Activated CD4-positive, alpha-beta T cell treated with anti-CD3 and anti-CD28 coated beads, Interleukin-2, amount 10 ng/mL, durations not matched to agents 24 days and 14 days (primary cell): ENCODE data around the gene CREM. TPM values are rescaled to one million over a fixed set of nuclear protein-coding genes. Genes with fewer than 3 reads are reported as not detected.
"Not testable (repeated sequence)": the region's sequence is repeated elsewhere in the genome, so short reads cannot be mapped to it uniquely, and the experiment has no call there.

Experiments
- DNase-seq: peaks from one replicate; pipeline ENCODE4 v3.0.0; 2022
- H3K27ac Mint-ChIP-seq: one replicate; pipeline ENCODE4 v1.8.0; 2022; ENCODE audit warnings: mild to moderate bottlenecking, mixed read lengths
- H3K27me3 Mint-ChIP-seq: one replicate; pipeline ENCODE4 v1.8.0; 2022; ENCODE audit warnings: mixed read lengths
- H3K36me3 Mint-ChIP-seq: one replicate; pipeline ENCODE4 v1.8.0; 2022; ENCODE audit warnings: low read depth, mild to moderate bottlenecking, mixed read lengths
- H3K4me1 Mint-ChIP-seq: one replicate; pipeline ENCODE4 v1.8.0; 2021; ENCODE audit warnings: mixed read lengths
- H3K4me3 Mint-ChIP-seq: one replicate; pipeline ENCODE4 v1.8.0; 2022; ENCODE audit warnings: mild to moderate bottlenecking, moderate library complexity, mixed read lengths
- H3K9me3 Mint-ChIP-seq: one replicate; pipeline ENCODE4 v1.8.0; 2021; ENCODE audit warnings: mixed read lengths
- intact Hi-C: fragments of 100-400 bp; cut with micrococcal nuclease; formaldehyde crosslinking; loops from one replicate; pipeline ENCODE4 v1.15.1; 2023
- total RNA-seq: library from RNA; stranded (reverse); gene quantifications from 2 replicates; pipeline ENCODE4 v1.2.3, GENCODE V29; 2022

CREM gene
- total RNA-seq: 87.0 and 87.8 TPM in 2 replicates

GRCh38 chr10:35126530-35127288, at the start of gene CREM:
Gene CREM (plus strand): TSS chr10:35126846. CDS start chr10:35137836, 10,990 bp downstream.
- DNase-seq: peak; percentile 99
- Mint-ChIP-seq H3K9me3 (no peaks in the 10 kb centered on the region), H3K27ac (peak within 1 kb of the TSS; percentile 99), H3K4me1 (peaks cover 46% of the 10 kb centered on the region), H3K36me3 (peaks cover 12% of the 10 kb centered on the region), H3K4me3 (peak within 1 kb of the TSS; percentile 99), H3K27me3 (no peaks in the 10 kb centered on the region)
- intact Hi-C loops: loop anchor here (1.0 to 10.0 kb wide), 6 partner anchors 23 to 438 kb away; partner anchors contain the start of gene CUL2

- no peak for DNase-seq
- H3K27me3 Mint-ChIP-seq: no peaks in the 10 kb centered on the region
- H3K4me3 Mint-ChIP-seq: no peak overlapping the region
- intact Hi-C loops: no loop called here
- no peaks in the 10 kb centered on the region for H3K9me3 Mint-ChIP-seq
- H3K36me3 Mint-ChIP-seq: peaks cover 22% of the 10 kb centered on the region
- peaks cover 5% of the 10 kb centered on the region for H3K4me1 Mint-ChIP-seq
- no peak overlapping the region for H3K27ac Mint-ChIP-seq
These were observed 47.4 kb upstream of the CREM start for GRCh38 chr10:35079265-35079664.

- peaks cover 5% of the 10 kb centered on the region for H3K4me1 Mint-ChIP-seq
- no peak overlapping the region for H3K4me3 Mint-ChIP-seq
- intact Hi-C loops: no loop called here
- no peak for DNase-seq
- no peak overlapping the region for H3K27ac Mint-ChIP-seq
- H3K36me3 Mint-ChIP-seq: peaks cover 23% of the 10 kb centered on the region
- H3K9me3 Mint-ChIP-seq: no peaks in the 10 kb centered on the region
- no peaks in the 10 kb centered on the region for H3K27me3 Mint-ChIP-seq
These were observed 46.9 kb upstream of the CREM start for GRCh38 chr10:35079763-35080162.

- H3K27me3 Mint-ChIP-seq, intact Hi-C loops, H3K9me3 Mint-ChIP-seq, H3K27ac Mint-ChIP-seq, H3K4me1 Mint-ChIP-seq, H3K4me3 Mint-ChIP-seq, DNase-seq: not testable (repeated sequence)
- peaks cover 23% of the 10 kb centered on the region for H3K36me3 Mint-ChIP-seq
These were observed 46.4 kb upstream of the CREM start for GRCh38 chr10:35080261-35080660.

- Mint-ChIP-seq H3K4me3 (no peak overlapping the region), H3K9me3 (no peaks in the 10 kb centered on the region), H3K27ac (no peak overlapping the region), H3K4me1 (peaks cover 21% of the 10 kb centered on the region), H3K27me3 (no peaks in the 10 kb centered on the region), H3K36me3 (peaks cover 28% of the 10 kb centered on the region)
- intact Hi-C loops: no loop called here
- no peak for DNase-seq
These were observed 43.4 kb upstream of the CREM start for GRCh38 chr10:35083242-35083641.

GRCh38 chr10:35089611-35090161, 37.0 kb upstream of the CREM start:
- intact Hi-C loops: loop anchor here (1.0 kb wide), 3 partner anchors 37 to 107 kb away; partner anchors contain the start of gene CREM
- H3K4me3 Mint-ChIP-seq: peak overlapping the region; percentile 84
- DNase-seq: peak; percentile 83
- H3K36me3 Mint-ChIP-seq: peaks cover 11% of the 10 kb centered on the region
- H3K27me3 Mint-ChIP-seq: peaks cover 3% of the 10 kb centered on the region
- H3K4me1 Mint-ChIP-seq: peaks cover 40% of the 10 kb centered on the region
- peak overlapping the region; percentile 93 for H3K27ac Mint-ChIP-seq
- H3K9me3 Mint-ChIP-seq: peaks cover 7% of the 10 kb centered on the region

- DNase-seq: peak; percentile 98
- intact Hi-C loops: loop anchor here (1.0 kb wide), 3 partner anchors 36 to 106 kb away; partner anchors contain the start of gene CREM
- H3K27ac Mint-ChIP-seq: peak within 1 kb of the TSS; percentile 97
- peaks cover 5% of the 10 kb centered on the region for H3K27me3 Mint-ChIP-seq
- peaks cover 7% of the 10 kb centered on the region for H3K9me3 Mint-ChIP-seq
- peak within 1 kb of the TSS; percentile 84 for H3K4me3 Mint-ChIP-seq
- peaks cover 11% of the 10 kb centered on the region for H3K36me3 Mint-ChIP-seq
- H3K4me1 Mint-ChIP-seq: peaks cover 40% of the 10 kb centered on the region
These were observed 36.3 kb upstream of the CREM start, which contains the start of gene CUL2 for GRCh38 chr10:35090162-35090954. Gene CUL2 (minus strand): TSS chr10:35090341. CDS start chr10:35071317, 19,024 bp downstream.

GRCh38 chr10:35091994-35092790, 34.5 kb upstream of the CREM start:
- peaks cover 7% of the 10 kb centered on the region for H3K9me3 Mint-ChIP-seq
- H3K27ac Mint-ChIP-seq: no peak overlapping the region
- intact Hi-C loops: no loop called here
- H3K4me1 Mint-ChIP-seq: peaks cover 33% of the 10 kb centered on the region
- H3K27me3 Mint-ChIP-seq: peaks cover 18% of the 10 kb centered on the region
- no peak overlapping the region for H3K4me3 Mint-ChIP-seq
- peaks cover 10% of the 10 kb centered on the region for H3K36me3 Mint-ChIP-seq
- no peak for DNase-seq

GRCh38 chr10:35092851-35093250, 33.8 kb upstream of the CREM start:
- intact Hi-C loops: no loop called here
- Mint-ChIP-seq H3K27me3 (peaks cover 18% of the 10 kb centered on the region), H3K4me1 (peaks cover 27% of the 10 kb centered on the region), H3K36me3 (peaks cover 5% of the 10 kb centered on the region), H3K27ac (no peak overlapping the region), H3K9me3 (peaks cover 7% of the 10 kb centered on the region), H3K4me3 (no peak overlapping the region)
- DNase-seq: no peak

- Mint-ChIP-seq H3K36me3 (no peaks in the 10 kb centered on the region), H3K27me3 (peaks cover 27% of the 10 kb centered on the region), H3K4me1 (peaks cover 1% of the 10 kb centered on the region), H3K9me3 (peaks cover 7% of the 10 kb centered on the region), H3K4me3 (no peak overlapping the region), H3K27ac (no peak overlapping the region)
- intact Hi-C loops: no loop called here
- DNase-seq: no peak
These were observed 30.3 kb upstream of the CREM start for GRCh38 chr10:35096312-35096711.

- intact Hi-C loops: no loop called here
These were observed 29.1 kb upstream of the CREM start for GRCh38 chr10:35097510-35097909.

GRCh38 chr10:35103882-35104281, 22.8 kb upstream of the CREM start:
- Mint-ChIP-seq H3K27ac (no peak overlapping the region), H3K9me3 (no peaks in the 10 kb centered on the region), H3K36me3 (no peaks in the 10 kb centered on the region), H3K27me3 (peaks cover 5% of the 10 kb centered on the region), H3K4me3 (no peak overlapping the region), H3K4me1 (no peaks in the 10 kb centered on the region)
- intact Hi-C loops: no loop called here
- DNase-seq: no peak

More at GRCh38 chr10:35097510-35097909, 29.1 kb upstream of the CREM start:
- H3K4me1 Mint-ChIP-seq: no peaks in the 10 kb centered on the region
- peaks cover 27% of the 10 kb centered on the region for H3K27me3 Mint-ChIP-seq
- H3K4me3 Mint-ChIP-seq: no peak overlapping the region
- H3K27ac Mint-ChIP-seq: no peak overlapping the region
- no peaks in the 10 kb centered on the region for H3K36me3 Mint-ChIP-seq
- no peak for DNase-seq
- H3K9me3 Mint-ChIP-seq: peaks cover 7% of the 10 kb centered on the region

- H3K27me3 Mint-ChIP-seq: no peaks in the 10 kb centered on the region
- DNase-seq: no peak
- no peak overlapping the region for H3K27ac Mint-ChIP-seq
- no peaks in the 10 kb centered on the region for H3K4me1 Mint-ChIP-seq
- no peaks in the 10 kb centered on the region for H3K9me3 Mint-ChIP-seq
- H3K36me3 Mint-ChIP-seq: no peaks in the 10 kb centered on the region
- intact Hi-C loops: no loop called here
- no peak overlapping the region for H3K4me3 Mint-ChIP-seq
These were observed 14.1 kb upstream of the CREM start for GRCh38 chr10:35112571-35112970.
